ENCODE results near the gene KCNJ10.
A peak's percentile ranks its signal among the peaks of the same experiment; 100 is the strongest.

Gene KCNJ10

GRCh38 chr1:160043543-160043942 lies 26.4 kb downstream of the KCNJ10 start:
- no peak for DNase-seq (ENCODE audit: low read depth, low spot score)
- H3K4me3 ChIP-seq (ENCODE audit: low read length): no peak overlapping the region

DNA sequence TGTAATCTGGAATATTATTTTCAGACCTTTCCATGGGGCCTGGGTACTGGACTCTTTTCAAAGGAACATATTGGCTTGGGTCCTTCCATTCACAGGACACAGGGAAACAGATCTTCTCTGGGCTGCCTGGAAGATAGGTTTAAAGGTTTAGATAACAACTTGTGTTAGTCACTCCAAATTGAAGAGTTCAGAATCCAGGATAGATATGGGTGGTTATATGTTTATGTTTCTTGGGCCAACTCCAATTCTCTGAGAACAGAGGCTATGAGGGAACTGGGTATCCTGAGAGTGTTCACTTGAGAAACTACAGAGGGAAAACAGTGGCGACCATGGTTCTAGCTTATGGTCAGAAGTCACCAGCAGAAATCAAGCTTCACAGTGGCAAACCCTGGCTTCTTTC lies 29.5 kb downstream of the KCNJ10 start:
- no peak for DNase-seq (ENCODE audit: low read depth, low spot score)
- H3K4me3 ChIP-seq (ENCODE audit: low read length): no peak overlapping the region

DNA sequence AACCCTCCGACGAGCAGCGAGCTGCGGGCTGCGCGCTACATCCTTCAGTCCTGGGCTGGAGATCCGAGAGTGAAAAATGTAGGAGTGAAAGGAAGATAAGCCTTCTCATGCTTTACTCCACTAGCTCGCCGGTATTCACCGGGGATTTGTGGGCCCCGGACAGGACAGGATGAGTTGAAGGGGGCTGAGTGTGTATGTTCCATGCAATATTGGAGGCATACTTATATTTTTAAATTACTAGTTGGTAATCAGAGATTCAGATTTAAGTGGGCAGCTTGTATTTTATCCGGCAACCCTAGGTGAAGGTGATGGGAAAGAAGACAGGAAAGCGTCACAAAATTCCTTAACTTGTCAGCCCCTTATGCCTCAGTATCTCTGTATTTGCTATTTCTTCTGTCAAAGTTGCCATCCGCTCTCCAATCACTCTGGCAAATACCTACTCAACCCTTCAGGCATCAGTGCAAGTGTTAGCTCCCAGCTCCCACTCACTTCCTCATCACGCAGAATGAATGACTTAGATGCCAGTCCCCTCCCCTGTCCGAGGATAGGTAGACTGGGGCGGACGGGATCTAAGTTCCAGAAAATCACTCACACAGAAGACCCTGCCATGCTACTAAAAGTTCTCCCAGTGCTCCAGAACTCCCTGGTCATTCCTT lies 37.7 kb downstream of the KCNJ10 start:
- H3K4me3 ChIP-seq (ENCODE audit: low read length): peak overlapping the region; percentile 85
- no peak for DNase-seq (ENCODE audit: low read depth, low spot score)

DNA sequence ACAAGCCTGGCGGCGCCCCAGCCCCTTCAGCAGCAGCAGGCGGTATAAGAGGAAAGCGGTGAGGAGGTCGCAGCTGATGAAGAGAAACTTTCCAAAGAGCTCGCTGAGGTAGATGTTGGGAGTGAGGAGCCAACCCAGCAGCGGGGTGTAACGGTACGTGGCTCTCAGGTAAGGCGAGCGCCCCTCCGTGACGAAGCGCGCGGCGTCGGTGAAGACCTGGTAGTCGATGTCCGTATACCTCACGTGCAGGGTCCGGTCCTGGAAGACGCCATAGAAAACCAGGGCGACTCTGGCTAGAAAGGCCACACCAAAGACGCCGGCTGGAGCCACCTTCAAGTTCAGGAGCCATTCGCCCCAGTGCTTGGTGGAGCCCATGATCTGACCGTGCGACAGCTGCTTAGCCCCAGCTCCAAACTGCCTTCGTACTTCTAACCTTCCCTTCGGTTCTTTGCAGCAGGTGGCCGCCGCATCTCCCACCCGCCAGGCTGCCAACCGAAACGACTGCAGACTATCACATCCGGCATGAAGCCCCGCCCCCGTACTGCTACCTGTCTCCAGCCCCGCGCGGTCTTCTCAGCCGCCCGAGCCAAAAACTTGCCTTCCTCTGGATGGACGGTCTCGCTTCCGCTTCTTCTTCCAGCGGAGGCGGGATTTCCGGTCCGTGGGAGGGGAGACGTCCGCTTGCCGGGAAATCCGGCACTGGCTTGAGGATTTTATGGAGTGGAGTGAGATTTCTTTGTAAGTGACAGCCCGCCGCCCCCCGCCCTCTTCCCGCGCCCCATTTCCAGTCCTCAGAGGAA lies 38.4 kb downstream of the KCNJ10 start, which contains the start of gene PIGM:
PIGM (minus strand) TSS at position 626 of the 800 bp plus-strand sequence; CDS start at position 375, 251 bp downstream.
- peak within 1 kb of the TSS; percentile 85 for H3K4me3 ChIP-seq (ENCODE audit: low read length)
- DNase-seq (ENCODE audit: low read depth, low spot score): peak; percentile 95

GRCh38 chr1:160030657-160031364 lies 39.1 kb downstream of the KCNJ10 start:
- peak overlapping the region; percentile 85 for H3K4me3 ChIP-seq (ENCODE audit: low read length)
- no peak for DNase-seq (ENCODE audit: low read depth, low spot score)

DNA sequence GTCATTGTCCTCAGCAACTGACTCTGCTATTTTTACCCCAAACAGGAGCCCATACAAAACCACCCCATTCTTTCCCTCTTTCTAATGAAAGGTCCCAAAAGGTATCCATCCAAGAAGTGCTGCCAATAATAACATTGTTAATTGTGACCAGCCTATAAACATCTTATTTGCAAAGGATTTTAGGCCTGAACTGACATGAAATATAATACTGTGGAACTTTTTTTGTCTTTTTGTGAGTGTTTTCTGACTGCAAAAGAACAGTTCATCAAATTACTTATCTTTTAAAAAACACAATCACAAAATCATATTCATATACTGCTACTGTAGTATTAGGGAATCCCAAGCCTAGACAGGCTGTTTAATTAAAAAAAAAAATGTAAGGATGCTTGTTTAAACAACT lies 41.5 kb downstream of the KCNJ10 start:
- no peak for DNase-seq (ENCODE audit: low read depth, low spot score)
- H3K4me3 ChIP-seq (ENCODE audit: low read length): no peak overlapping the region

DNA sequence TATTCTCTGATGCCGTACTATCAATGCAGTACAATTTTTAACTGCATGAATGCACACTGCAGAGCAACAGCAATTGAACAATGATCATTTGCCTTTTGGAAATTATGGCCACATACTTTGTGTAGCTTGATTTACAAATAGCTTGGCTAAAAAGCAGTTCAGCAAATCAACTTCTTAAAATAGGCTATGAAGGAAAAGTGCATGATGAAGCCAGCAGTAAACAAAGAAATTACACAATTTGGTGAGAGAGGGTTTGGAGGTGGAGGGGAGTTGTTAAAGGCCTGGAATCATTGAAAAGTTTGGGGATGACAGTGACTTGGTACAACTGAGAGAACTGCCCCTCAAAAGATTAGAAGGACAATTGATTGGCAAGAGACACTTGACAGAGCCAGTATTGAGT lies 44.6 kb downstream of the KCNJ10 start:
- H3K4me3 ChIP-seq (ENCODE audit: low read length): no peak overlapping the region
- no peak for DNase-seq (ENCODE audit: low read depth, low spot score)

DNA sequence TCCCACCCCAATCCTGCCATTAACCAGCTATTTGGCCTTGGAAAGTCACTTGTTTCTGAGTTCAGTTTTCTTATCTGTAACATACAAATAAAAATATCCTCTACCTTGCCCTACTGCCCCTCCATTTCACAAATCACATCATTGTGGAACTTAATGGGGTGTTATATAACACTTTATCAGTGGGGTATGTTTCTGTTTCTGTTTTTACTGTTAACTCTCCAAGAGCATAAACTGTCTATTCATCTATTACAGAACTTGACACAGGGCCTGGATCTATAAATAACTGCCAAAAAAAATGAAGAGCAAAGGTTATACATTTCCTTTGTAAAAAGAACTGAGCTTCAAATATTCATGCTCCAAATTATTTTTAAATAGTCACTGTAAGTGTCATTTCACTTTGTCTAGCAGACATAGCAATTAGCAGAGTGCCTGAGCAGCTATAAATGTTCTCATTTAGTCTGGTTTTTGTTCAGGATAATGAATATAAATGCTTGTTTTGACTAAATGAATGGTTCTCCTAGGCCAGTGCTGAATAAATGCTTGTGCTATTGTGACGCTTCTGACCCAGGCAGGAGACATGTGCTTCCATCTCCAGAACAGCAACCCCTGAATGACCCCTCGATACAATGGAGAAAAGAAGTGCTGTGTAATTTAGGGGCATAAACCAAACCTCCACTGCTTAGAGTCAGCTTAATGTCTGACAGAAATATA lies 45.6 kb downstream of the KCNJ10 start:
- no peak for DNase-seq (ENCODE audit: low read depth, low spot score)

DNA sequence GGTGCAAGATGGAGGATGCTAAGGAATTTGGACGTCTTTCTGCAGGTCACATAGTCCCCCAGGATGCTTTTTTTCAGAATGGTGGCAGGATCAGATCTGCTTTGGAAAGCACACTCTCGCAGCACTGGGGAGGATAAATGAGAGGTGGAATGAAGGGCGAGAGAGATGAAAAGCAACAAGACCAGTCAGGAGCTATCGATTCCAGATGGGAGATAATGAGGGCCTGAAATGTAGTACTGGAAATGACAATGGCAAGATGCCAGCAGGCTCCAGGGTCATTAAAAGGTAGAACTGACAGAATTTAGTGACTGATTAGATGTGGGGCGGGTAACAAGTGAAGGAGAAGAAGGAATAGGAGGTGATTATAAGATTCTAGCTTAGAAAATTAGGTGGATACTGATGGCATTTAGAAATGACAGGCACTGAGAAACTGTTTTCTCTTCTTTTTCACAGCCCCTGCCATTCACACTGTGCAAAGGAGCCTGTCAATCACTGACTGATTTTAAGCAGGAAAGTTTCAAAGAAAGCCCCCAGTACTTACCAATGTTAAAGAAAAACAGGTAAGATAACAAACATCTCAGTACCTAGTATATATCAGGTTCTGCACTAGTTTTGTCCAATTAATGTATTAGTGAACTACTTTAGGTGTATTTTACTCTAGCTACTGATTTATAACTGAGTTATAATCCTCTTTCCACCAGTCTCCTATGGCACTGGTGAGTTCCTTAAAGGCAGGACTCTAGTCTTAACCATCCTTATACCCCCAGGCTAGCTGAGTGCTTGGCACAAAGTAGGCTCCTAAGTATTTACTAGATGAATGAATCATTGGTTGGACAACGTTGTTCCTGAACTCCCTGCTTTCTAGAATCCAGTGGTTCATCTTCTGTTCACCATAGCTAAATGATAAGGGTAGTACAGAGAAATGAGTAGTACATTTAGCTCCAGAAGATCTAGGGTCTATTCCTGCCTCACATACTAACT lies 47.3 kb downstream of the KCNJ10 start:
- no peak for DNase-seq (ENCODE audit: low read depth, low spot score)
- no peak overlapping the region for H3K4me3 ChIP-seq (ENCODE audit: low read length)

More for the DNA sequence above, 45.6 kb downstream of the KCNJ10 start:
- no peak overlapping the region for H3K4me3 ChIP-seq (ENCODE audit: low read length)

DNA sequence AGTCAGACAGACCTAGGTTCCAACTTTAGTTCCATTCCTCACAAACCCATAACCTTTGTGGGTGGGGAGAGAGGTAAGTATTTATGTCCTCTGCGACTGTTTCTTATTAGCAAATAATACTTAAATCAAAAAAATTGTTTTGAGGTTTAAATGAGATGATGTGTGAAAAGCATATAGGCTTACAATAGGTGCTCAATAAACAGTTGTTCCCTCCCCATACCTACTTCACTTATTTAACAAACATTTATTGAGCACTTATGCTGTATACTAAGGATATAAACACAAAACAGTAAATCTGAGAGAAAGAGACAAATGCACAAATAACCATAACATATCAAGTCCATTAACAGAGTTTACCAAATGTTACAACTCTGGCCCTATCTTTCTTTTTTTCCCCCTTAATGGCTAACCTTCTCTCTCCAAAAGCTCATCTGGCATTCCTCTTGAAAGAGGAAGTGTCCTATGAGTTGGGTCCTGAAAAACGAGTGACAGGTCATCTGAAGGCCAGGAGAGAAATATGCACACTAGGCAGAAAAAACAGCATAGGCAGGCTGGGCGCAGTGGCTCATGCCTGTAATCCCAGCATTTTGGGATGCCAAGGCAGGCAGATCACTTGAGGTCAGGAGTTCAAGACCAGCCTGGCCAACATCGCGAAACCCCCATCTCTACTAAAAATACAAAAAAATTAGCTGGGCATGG lies 48.4 kb downstream of the KCNJ10 start:
- DNase-seq (ENCODE audit: low read depth, low spot score): no peak
- no peak overlapping the region for H3K4me3 ChIP-seq (ENCODE audit: low read length)

- no peak overlapping the region for H3K4me3 ChIP-seq (ENCODE audit: low read length)
- no peak for DNase-seq (ENCODE audit: low read depth, low spot score)
These were observed 49.8 kb downstream of the KCNJ10 start for GRCh38 chr1:160020196-160020595.

GRCh38 chr1:160018900-160019299 lies 51.1 kb downstream of the KCNJ10 start:
- DNase-seq (ENCODE audit: low read depth, low spot score): no peak
- H3K4me3 ChIP-seq (ENCODE audit: low read length): no peak overlapping the region

- H3K4me3 ChIP-seq (ENCODE audit: low read length): no peak overlapping the region
- no peak for DNase-seq (ENCODE audit: low read depth, low spot score)
These were observed 51.6 kb downstream of the KCNJ10 start for GRCh38 chr1:160018347-160018746.

DNA sequence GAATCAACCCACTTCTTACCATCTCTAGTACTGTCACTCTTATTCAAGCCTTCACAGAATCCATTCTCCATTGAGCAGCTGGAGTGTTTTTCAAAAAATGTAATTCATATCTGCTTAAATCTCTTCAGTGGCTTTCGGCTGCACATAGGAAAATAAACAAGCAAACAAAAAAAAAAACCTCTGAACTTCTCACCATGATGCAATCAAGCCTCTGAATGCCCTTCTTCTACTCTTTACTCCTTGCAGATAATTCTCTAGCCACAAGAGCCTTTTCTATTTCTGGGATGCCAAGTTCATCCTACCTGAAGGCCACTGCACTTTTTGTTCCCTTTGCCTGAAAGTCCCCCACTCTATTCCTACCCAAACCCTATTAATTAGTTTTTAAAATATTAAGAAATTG lies 52.4 kb downstream of the KCNJ10 start:
- no peak overlapping the region for H3K4me3 ChIP-seq (ENCODE audit: low read length)
- no peak for DNase-seq (ENCODE audit: low read depth, low spot score)

GRCh38 chr1:160011781-160012180 lies 58.2 kb downstream of the KCNJ10 start:
- no peak for DNase-seq (ENCODE audit: low read depth, low spot score)
- no peak overlapping the region for H3K4me3 ChIP-seq (ENCODE audit: low read length)

DNA sequence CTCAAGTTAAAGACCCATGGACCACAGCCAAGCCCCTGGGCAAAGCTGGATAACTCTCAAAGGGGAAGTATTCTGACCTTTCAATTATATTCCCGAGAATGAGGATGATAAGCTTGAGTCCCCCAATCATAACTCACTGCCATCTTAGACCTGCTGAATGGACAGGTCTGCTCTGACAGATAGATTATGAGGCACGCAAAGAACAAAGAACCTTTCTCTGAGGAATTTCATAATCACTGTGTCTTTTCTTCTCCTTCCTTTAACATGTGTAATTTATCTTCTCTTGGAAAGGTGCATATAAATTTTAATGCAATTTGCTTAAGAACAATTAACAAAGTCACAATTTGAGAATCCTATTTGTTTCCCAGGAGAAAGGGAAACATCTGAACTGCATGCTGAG lies 60.2 kb downstream of the KCNJ10 start:
- no peak overlapping the region for H3K4me3 ChIP-seq (ENCODE audit: low read length)
- no peak for DNase-seq (ENCODE audit: low read depth, low spot score)

DNA sequence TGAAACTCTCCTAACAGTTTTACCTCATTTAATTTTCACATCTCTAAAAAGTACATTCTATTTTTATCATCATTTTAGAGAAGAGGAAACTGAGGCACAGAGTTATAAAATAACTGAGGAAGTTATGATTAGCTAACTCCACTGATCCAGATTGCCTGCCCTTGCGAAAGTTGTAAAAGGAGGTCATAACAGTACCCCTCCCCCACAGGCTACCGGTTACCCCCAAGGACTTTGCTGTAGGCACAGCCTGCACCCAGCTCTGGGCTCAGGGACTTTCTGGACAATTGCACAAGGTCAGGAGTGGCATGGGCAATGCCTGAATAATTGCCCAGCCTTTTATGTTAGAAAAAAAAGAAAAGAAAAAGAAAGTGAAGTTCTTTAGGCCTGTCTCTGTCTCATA lies 60.9 kb downstream of the KCNJ10 start:
- no peak for DNase-seq (ENCODE audit: low read depth, low spot score)
- H3K4me3 ChIP-seq (ENCODE audit: low read length): no peak overlapping the region

Measured in Jurkat, Clone E6-1 (cell line).